ENCODE measurements around the gene CUL4A.

CUL4A gene

GRCh38 chr13:113208421-113209335 is 735 bp upstream of the CUL4A start, which contains the start of gene PCID2 (continued):
- TF ChIP-seq ZNF354C (tag by site-specific recombination; IDR thresholded peaks at IDR 0.05; ENCODE audit: borderline replicate concordance, low read depth) (no peak), ZNF704 (tag by site-specific recombination; IDR thresholded peaks at IDR 0.05) (no peak), ZNF114 (tag by site-specific recombination; IDR thresholded peaks at IDR 0.05) (no peak), ZNF624 (tag by site-specific recombination; IDR thresholded peaks at IDR 0.05) (peak; percentile 89), ZNF560 (tag by site-specific recombination; IDR thresholded peaks at IDR 0.05; ENCODE audit: borderline replicate concordance) (no peak), CTCF (tag by site-specific recombination; IDR thresholded peaks at IDR 0.05) (no peak), ZSCAN5A (tag by site-specific recombination; IDR thresholded peaks at IDR 0.05) (peak; percentile 98), ZNF549 (tag by site-specific recombination; IDR thresholded peaks at IDR 0.05) (no peak), ZNF426 (tag by site-specific recombination; IDR thresholded peaks at IDR 0.05) (no peak), ZNF223 (tag by site-specific recombination; IDR thresholded peaks at IDR 0.05) (peak; percentile 54; the same call in 1 of the 2 replicates), ZNF350 (tag by site-specific recombination; IDR thresholded peaks at IDR 0.05) (no peak), ZNF530 (tag by site-specific recombination; IDR thresholded peaks at IDR 0.05; ENCODE audit: low read depth) (no peak), ZNF138 (tag by site-specific recombination; IDR thresholded peaks at IDR 0.05; ENCODE audit: borderline replicate concordance) (no peak), SETDB1 (IDR thresholded peaks at IDR 0.05; ENCODE audit: insufficient read length, low read length) (no peak), ZNF132 (tag by site-specific recombination; IDR thresholded peaks at IDR 0.05; ENCODE audit: borderline replicate concordance) (no peak), ZNF626 (tag by site-specific recombination; IDR thresholded peaks at IDR 0.05) (no peak), ZNF239 (tag by site-specific recombination; IDR thresholded peaks at IDR 0.05) (no peak), ZNF311 (tag by site-specific recombination; IDR thresholded peaks at IDR 0.05; ENCODE audit: borderline replicate concordance) (no peak), ZNF274 (IDR thresholded peaks at IDR 0.05; ENCODE audit: low read length) (no peak), ZNF274 (tag by site-specific recombination; IDR thresholded peaks at IDR 0.05; ENCODE audit: borderline replicate concordance) (no peak), ZNF544 (tag by site-specific recombination; IDR thresholded peaks at IDR 0.05) (no peak), WT1 (tag by site-specific recombination; IDR thresholded peaks at IDR 0.05) (no peak), GLIS2 (tag by site-specific recombination; IDR thresholded peaks at IDR 0.05) (peak; percentile 97), IKZF3 (tag by site-specific recombination; IDR thresholded peaks at IDR 0.05) (peak; percentile 61), ZNF501 (tag by site-specific recombination; IDR thresholded peaks at IDR 0.05) (peak; percentile 100), BCL11B (tag by site-specific recombination; IDR thresholded peaks at IDR 0.05; ENCODE audit: low read depth) (peak; percentile 83; the same call in 1 of the 2 replicates), ZNF248 (tag by site-specific recombination; IDR thresholded peaks at IDR 0.05) (no peak)
- TF ChIP-seq, protein P1, sequence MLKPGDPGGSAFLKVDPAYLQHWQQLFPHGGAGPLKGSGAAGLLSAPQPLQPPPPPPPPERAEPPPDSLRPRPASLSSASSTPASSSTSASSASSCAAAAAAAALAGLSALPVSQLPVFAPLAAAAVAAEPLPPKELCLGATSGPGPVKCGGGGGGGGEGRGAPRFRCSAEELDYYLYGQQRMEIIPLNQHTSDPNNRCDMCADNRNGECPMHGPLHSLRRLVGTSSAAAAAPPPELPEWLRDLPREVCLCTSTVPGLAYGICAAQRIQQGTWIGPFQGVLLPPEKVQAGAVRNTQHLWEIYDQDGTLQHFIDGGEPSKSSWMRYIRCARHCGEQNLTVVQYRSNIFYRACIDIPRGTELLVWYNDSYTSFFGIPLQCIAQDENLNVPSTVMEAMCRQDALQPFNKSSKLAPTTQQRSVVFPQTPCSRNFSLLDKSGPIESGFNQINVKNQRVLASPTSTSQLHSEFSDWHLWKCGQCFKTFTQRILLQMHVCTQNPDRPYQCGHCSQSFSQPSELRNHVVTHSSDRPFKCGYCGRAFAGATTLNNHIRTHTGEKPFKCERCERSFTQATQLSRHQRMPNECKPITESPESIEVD (tag by site-specific recombination; IDR thresholded peaks at IDR 0.05): no peak
- TF ChIP-seq, protein P2, sequence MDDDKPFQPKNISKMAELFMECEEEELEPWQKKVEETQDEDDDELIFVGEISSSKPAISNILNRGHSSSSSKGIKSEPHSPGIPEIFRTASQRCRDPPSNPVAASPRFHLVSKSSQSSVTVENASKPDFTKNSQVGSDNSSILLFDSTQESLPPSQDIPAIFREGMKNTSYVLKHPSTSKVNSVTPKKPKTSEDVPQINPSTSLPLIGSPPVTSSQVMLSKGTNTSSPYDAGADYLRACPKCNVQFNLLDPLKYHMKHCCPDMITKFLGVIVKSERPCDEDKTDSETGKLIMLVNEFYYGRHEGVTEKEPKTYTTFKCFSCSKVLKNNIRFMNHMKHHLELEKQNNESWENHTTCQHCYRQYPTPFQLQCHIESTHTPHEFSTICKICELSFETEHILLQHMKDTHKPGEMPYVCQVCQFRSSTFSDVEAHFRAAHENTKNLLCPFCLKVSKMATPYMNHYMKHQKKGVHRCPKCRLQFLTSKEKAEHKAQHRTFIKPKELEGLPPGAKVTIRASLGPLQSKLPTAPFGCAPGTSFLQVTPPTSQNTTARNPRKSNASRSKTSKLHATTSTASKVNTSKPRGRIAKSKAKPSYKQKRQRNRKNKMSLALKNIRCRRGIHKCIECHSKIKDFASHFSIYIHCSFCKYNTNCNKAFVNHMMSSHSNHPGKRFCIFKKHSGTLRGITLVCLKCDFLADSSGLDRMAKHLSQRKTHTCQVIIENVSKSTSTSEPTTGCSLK (tag by site-specific recombination; IDR thresholded peaks at IDR 0.05): no peak
- TF ChIP-seq, protein P3, sequence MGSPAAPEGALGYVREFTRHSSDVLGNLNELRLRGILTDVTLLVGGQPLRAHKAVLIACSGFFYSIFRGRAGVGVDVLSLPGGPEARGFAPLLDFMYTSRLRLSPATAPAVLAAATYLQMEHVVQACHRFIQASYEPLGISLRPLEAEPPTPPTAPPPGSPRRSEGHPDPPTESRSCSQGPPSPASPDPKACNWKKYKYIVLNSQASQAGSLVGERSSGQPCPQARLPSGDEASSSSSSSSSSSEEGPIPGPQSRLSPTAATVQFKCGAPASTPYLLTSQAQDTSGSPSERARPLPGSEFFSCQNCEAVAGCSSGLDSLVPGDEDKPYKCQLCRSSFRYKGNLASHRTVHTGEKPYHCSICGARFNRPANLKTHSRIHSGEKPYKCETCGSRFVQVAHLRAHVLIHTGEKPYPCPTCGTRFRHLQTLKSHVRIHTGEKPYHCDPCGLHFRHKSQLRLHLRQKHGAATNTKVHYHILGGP (tag by site-specific recombination; IDR thresholded peaks at IDR 0.05): 0 out of 2 replicates have a peak, but pooled peaks have one; percentile 22
